T-cell (primary cell): ENCODE measurements around the gene EPHB4. TPM values are rescaled to one million over a fixed set of nuclear protein-coding genes. Genes with fewer than 3 reads are reported as not detected.
"Not testable (repeated sequence)": the region's sequence is repeated elsewhere in the genome, so short reads cannot be mapped to it uniquely, and the experiment has no call there.

Experiments
- ATAC-seq, 4 experiments: fragments of 200-7000 bp in 3 of 4; fragments of 150-1000 bp in 1 of 4; cut with Tn5 transposase; replicated peaks in 1 of 4; 1 replicate in 3 of 4; 2 replicates in 1 of 4; pipeline ENCODE4 v1.10.0; 2021; ENCODE audit warnings: moderate library complexity in 3 of 4, mild to moderate bottlenecking in 2 of 4, moderate number of reproducible peaks in 1 of 4
- CTCF ChIA-PET, 2 donors: fragments of 300-600 bp; sonication (Branson Sonifier 250); formaldehyde crosslinking; loops; one replicate each; lab custom pipeline; 2022; ENCODE audit warnings: antibody characterized with exemption in 2 of 2; lab: Charles Lee
- POLR2A ChIA-PET, 2 donors: fragments of 300-600 bp; sonication (Branson Sonifier 250); formaldehyde crosslinking; loops; one replicate each; lab custom pipeline; 2022; ENCODE audit warnings: antibody characterized with exemption in 2 of 2; lab: Charles Lee
- DNase-seq, 35 experiments: peaks; one replicate each; pipeline versions ENCODE4 v3.0.0 to v3.0.0-alpha.2; 2013 to 2023
- H3K27ac ChIP-seq: one replicate; pipeline ENCODE4 v1.5.1; 2013; ENCODE audit warnings: low read length
- H3K27me3 ChIP-seq, 2 experiments: replicated peaks in 1 of 2; 1 replicate in 1 of 2; 2 replicates in 1 of 2; pipeline versions ENCODE4 v1.6.1 to v1.7.0; 2013; ENCODE audit warnings: low read length in 1 of 2, mixed read lengths in 1 of 2; ENCODE audit not compliant: control insufficient read depth in 2 of 2, insufficient read depth in 2 of 2; ENCODE audit errors: extremely low read depth in 1 of 2
- H3K36me3 ChIP-seq, 2 donors: 1 replicate in 1 of 2; 2 replicates in 1 of 2; pipeline versions ENCODE4 v1.6.1 to v1.7.0; 2013; ENCODE audit warnings: low read length in 1 of 2; ENCODE audit not compliant: control insufficient read depth in 2 of 2, insufficient read depth in 1 of 2; ENCODE audit errors: extremely low read depth in 1 of 2
- H3K4me1 ChIP-seq, 2 experiments: 1 replicate in 1 of 2; 2 replicates in 1 of 2; pipeline versions ENCODE4 v1.6.1 to v1.7.0; 2013; ENCODE audit warnings: low read length in 2 of 2, mixed read lengths in 1 of 2; ENCODE audit not compliant: insufficient read depth in 2 of 2, control insufficient read depth in 1 of 2; ENCODE audit errors: extremely low read depth in 1 of 2
- H3K4me3 ChIP-seq, 2 donors: 1 replicate in 1 of 2; 2 replicates in 1 of 2; pipeline versions ENCODE4 v1.5.1 to v1.7.0; 2013; ENCODE audit warnings: mild to moderate bottlenecking in 2 of 2, low read length in 1 of 2, moderate library complexity in 1 of 2; ENCODE audit not compliant: control insufficient read depth in 1 of 2; ENCODE audit errors: extremely low read depth in 1 of 2
- H3K9me3 ChIP-seq: 2 replicates; pipeline ENCODE4 v1.7.0; 2013
- H3K27ac Mint-ChIP-seq, 2 donors: one replicate each; pipeline ENCODE4 v1.8.0; 2020 to 2021; ENCODE audit warnings: mild to moderate bottlenecking in 2 of 2, mixed read lengths in 2 of 2
- H3K27me3 Mint-ChIP-seq, 2 donors: one replicate each; pipeline ENCODE4 v1.8.0; 2021 to 2022; ENCODE audit warnings: mixed read lengths in 2 of 2
- H3K36me3 Mint-ChIP-seq: one replicate; pipeline ENCODE4 v1.8.0; 2021; ENCODE audit warnings: mixed read lengths
- H3K4me1 Mint-ChIP-seq, 3 donors: one replicate each; pipeline ENCODE4 v1.8.0; 2020 to 2022; ENCODE audit warnings: mixed read lengths in 3 of 3, mild to moderate bottlenecking in 1 of 3
- H3K4me3 Mint-ChIP-seq, 3 donors: one replicate each; pipeline ENCODE4 v1.8.0; 2020 to 2022; ENCODE audit warnings: mild to moderate bottlenecking in 3 of 3, mixed read lengths in 3 of 3, moderate library complexity in 3 of 3
- H3K9me3 Mint-ChIP-seq, 3 donors: one replicate each; pipeline ENCODE4 v1.8.0; 2020 to 2022; ENCODE audit warnings: mixed read lengths in 3 of 3
- WGBS: methylation state at CpG from one replicate; pipeline ENCODE4 v1.1.5; 2013; ENCODE audit warnings: missing lambda C conversion rate; ENCODE audit not compliant: insufficient coverage; 5-methylcytosine and 5-hydroxymethylcytosine counted together
- total RNA-seq, 35 experiments: library from RNA in 6 of 35; stranded (reverse) in 6 of 35; fragments of 120-200 nt in 1 of 35; gene quantifications; one replicate each; pipeline versions ENCODE4 v1.2.1 to v1.2.4 and lab custom pipeline; 2013 to 2026

EPHB4 gene
- total RNA-seq, 5 donors from 2014 or later (not counting 1 experiment from before 2014, with no cell fraction given): 7.8 to 12.7 (median 9.5) TPM

- Histone ChIP-seq H3K4me1 (no peaks in the 10 kb centered on the region), H3K27me3 (peaks cover 0 to 41% of the 10 kb centered on the region in 2 experiments), H3K36me3 (no peaks in the 10 kb centered on the region), H3K27ac (no peak overlapping the region), H3K9me3 (no peaks in the 10 kb centered on the region), H3K4me3 (no peak overlapping the region)
- ATAC-seq (no peak), DNase-seq (no peak)
- Mint-ChIP-seq H3K4me3 (no peak overlapping the region), H3K4me1 (no peaks in the 10 kb centered on the region), H3K27me3 (peaks cover 7 to 28% of the 10 kb centered on the region in 2 donors), H3K27ac (no peak overlapping the region), H3K9me3 (no peaks in the 10 kb centered on the region), H3K36me3 (no peaks in the 10 kb centered on the region)
- 64% methylated on average over 8 of the region's 9 CpGs for WGBS
- CTCF ChIA-PET: interaction anchor here in 1 of 2 donors (0.5 kb wide), 1 partner anchor 1283 kb away, joined by 4 read pairs; no protein-coding TSS in a partner anchor
- POLR2A ChIA-PET: no interaction called here
These were observed 53.8 kb downstream of the EPHB4 start for GRCh38 chr7:100773491-100773890.

GRCh38 chr7:100768784-100769183, 58.5 kb downstream of the EPHB4 start:
- no peak overlapping the region for H3K4me3 Mint-ChIP-seq
- Histone ChIP-seq H3K9me3 (no peaks in the 10 kb centered on the region), H3K4me1 (no peaks in the 10 kb centered on the region), H3K27me3 (peaks cover 0 to 32% of the 10 kb centered on the region in 2 experiments), H3K27ac (no peak overlapping the region), H3K36me3 (no peaks in the 10 kb centered on the region), H3K4me3 (no peak overlapping the region)
- H3K9me3 Mint-ChIP-seq: no peaks in the 10 kb centered on the region
- POLR2A ChIA-PET: no interaction called here
- H3K36me3 Mint-ChIP-seq: no peaks in the 10 kb centered on the region
- 98% methylated on average over 4 of the region's 7 CpGs for WGBS
- DNase-seq: no peak
- no peak for ATAC-seq
- CTCF ChIA-PET: no interaction called here
- no peak overlapping the region for H3K27ac Mint-ChIP-seq
- H3K4me1 Mint-ChIP-seq: no peaks in the 10 kb centered on the region
- peaks cover 0 to 17% of the 10 kb centered on the region in 2 donors for H3K27me3 Mint-ChIP-seq

GRCh38 chr7:100765250-100765649, 62.1 kb downstream of the EPHB4 start:
- POLR2A ChIA-PET: no interaction called here
- H3K4me3 Mint-ChIP-seq: no peak overlapping the region
- no peaks in the 10 kb centered on the region for H3K36me3 Mint-ChIP-seq
- CTCF ChIA-PET: no interaction called here
- Histone ChIP-seq H3K36me3 (no peaks in the 10 kb centered on the region), H3K27ac (no peak overlapping the region), H3K4me3 (no peak overlapping the region), H3K4me1 (no peaks in the 10 kb centered on the region), H3K9me3 (no peaks in the 10 kb centered on the region), H3K27me3 (peaks cover 0 to 33% of the 10 kb centered on the region in 2 experiments)
- 82% methylated on average over 14 of the region's 16 CpGs for WGBS
- H3K27me3 Mint-ChIP-seq: peaks cover 0 to 15% of the 10 kb centered on the region in 2 donors
- H3K9me3 Mint-ChIP-seq: no peaks in the 10 kb centered on the region
- no peak overlapping the region for H3K27ac Mint-ChIP-seq
- DNase-seq: no peak
- no peak for ATAC-seq
- no peaks in the 10 kb centered on the region for H3K4me1 Mint-ChIP-seq

GRCh38 chr7:100764841-100765240, 62.5 kb downstream of the EPHB4 start:
- ChIA-PET POLR2A (no interaction called here), CTCF (no interaction called here)
- Histone ChIP-seq H3K4me3 (no peak overlapping the region), H3K4me1 (no peaks in the 10 kb centered on the region), H3K27ac (no peak overlapping the region), H3K36me3 (no peaks in the 10 kb centered on the region), H3K9me3 (no peaks in the 10 kb centered on the region), H3K27me3 (peaks cover 0 to 36% of the 10 kb centered on the region in 2 experiments)
- H3K36me3 Mint-ChIP-seq: no peaks in the 10 kb centered on the region
- H3K27ac Mint-ChIP-seq: no peak overlapping the region
- DNase-seq (no peak), ATAC-seq (no peak)
- H3K9me3 Mint-ChIP-seq: no peaks in the 10 kb centered on the region
- no peaks in the 10 kb centered on the region for H3K4me1 Mint-ChIP-seq
- peaks cover 0 to 15% of the 10 kb centered on the region in 2 donors for H3K27me3 Mint-ChIP-seq
- H3K4me3 Mint-ChIP-seq: no peak overlapping the region
- 83% methylated on average over 10 of the region's 10 CpGs for WGBS

GRCh38 chr7:100763556-100764140, 63.7 kb downstream of the EPHB4 start:
- Mint-ChIP-seq H3K4me3 (no peak overlapping the region), H3K27me3 (peaks cover 0 to 10% of the 10 kb centered on the region in 2 donors), H3K36me3 (no peaks in the 10 kb centered on the region), H3K27ac (no peak overlapping the region), H3K4me1 (no peaks in the 10 kb centered on the region), H3K9me3 (no peaks in the 10 kb centered on the region)
- ChIA-PET CTCF (no interaction called here), POLR2A (no interaction called here)
- Histone ChIP-seq H3K9me3 (no peaks in the 10 kb centered on the region), H3K4me3 (no peak overlapping the region), H3K27me3 (peaks cover 0 to 33% of the 10 kb centered on the region in 2 experiments), H3K27ac (no peak overlapping the region), H3K4me1 (no peaks in the 10 kb centered on the region), H3K36me3 (no peaks in the 10 kb centered on the region)
- ATAC-seq (no peak), DNase-seq (no peak)
- WGBS: 73% methylated on average over 7 of the region's 14 CpGs

GRCh38 chr7:100762841-100763240, 64.5 kb downstream of the EPHB4 start:
- H3K4me3 ChIP-seq, H3K4me3 Mint-ChIP-seq, H3K4me1 Mint-ChIP-seq, H3K9me3 ChIP-seq, H3K27ac Mint-ChIP-seq, ATAC-seq, H3K36me3 Mint-ChIP-seq, H3K9me3 Mint-ChIP-seq, H3K4me1 ChIP-seq, H3K27me3 Mint-ChIP-seq, DNase-seq, H3K27ac ChIP-seq, H3K36me3 ChIP-seq: not testable (repeated sequence)
- POLR2A ChIA-PET: interaction anchor here in 1 of 2 donors (0.6 kb wide), 1 partner anchor 368 kb away, joined by 3 read pairs; no protein-coding TSS in a partner anchor
- WGBS: 100% methylated on average over 2 of the region's 5 CpGs
- H3K27me3 ChIP-seq: peaks cover 0 to 29% of the 10 kb centered on the region in 2 experiments
- CTCF ChIA-PET: interaction anchor here in 1 of 2 donors (0.7 kb wide), 1 partner anchor 22 kb away, joined by 3 read pairs; no protein-coding TSS in a partner anchor
